Epithelial cell of esophagus (primary cell): ENCODE measurements around the gene TECR.
"Not testable (repeated sequence)": the region's sequence is repeated elsewhere in the genome, so short reads cannot be mapped to it uniquely, and the experiment has no call there.

ENCODE experiments used
- DNase-seq: peaks from one replicate; pipeline ENCODE4 v3.0.0; 2010; ENCODE audit warnings: low read depth
- H3K4me3 ChIP-seq: 2 replicates; pipeline ENCODE4 v1.5.1; 2011; ENCODE audit warnings: mild to moderate bottlenecking, low read length, control low read depth
- CTCF ChIP-seq: IDR thresholded peaks from 2 replicates; pipeline ENCODE4 v1.5.1; 2011; ENCODE audit warnings: low read depth, mild to moderate bottlenecking, low read length, control low read depth, inconsistent platforms; ENCODE audit not compliant: insufficient read depth; ENCODE audit errors: missing control alignments

TECR gene

GRCh38 chr19:14497228-14497921, 32.0 kb upstream of the TECR start:
- H3K4me3 ChIP-seq = no peak overlapping the region
- TF ChIP-seq CTCF = no peak
- DNase-seq = no peak

GRCh38 chr19:14502334-14503092, 26.9 kb upstream of the TECR start:
- DNase-seq = peak; percentile 67
- no peak overlapping the region for H3K4me3 ChIP-seq
- TF ChIP-seq CTCF = no peak

GRCh38 chr19:14503285-14503684, 26.1 kb upstream of the TECR start:
- TF ChIP-seq CTCF = no peak
- no peak overlapping the region for H3K4me3 ChIP-seq
- DNase-seq = no peak

DNA sequence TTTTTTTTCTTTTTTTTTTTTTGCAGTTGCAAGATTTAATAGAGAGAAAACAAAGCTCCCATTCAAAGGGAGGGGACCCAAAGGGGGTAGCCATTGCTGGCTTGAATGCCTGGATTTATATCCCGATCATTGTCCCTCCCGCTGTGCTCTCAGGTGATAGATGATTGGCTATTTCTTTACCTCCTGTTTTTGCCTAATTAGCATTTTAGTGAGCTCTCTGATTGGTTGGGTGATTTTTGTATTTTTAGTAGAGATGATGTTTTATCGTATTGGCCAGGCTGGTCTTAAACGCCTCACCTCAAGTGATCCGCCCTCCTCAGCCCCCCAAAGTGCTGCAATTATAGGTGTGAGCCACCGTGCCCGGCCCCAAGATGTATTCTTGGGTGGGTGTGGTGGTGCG, 24.8 kb upstream of the TECR start:
- not testable (repeated sequence) for DNase-seq, H3K4me3 ChIP-seq

GRCh38 chr19:14505488-14506239, 23.7 kb upstream of the TECR start:
- TF ChIP-seq CTCF = peak; percentile 90
- no peak overlapping the region for H3K4me3 ChIP-seq
- DNase-seq = peak; percentile 97

DNA sequence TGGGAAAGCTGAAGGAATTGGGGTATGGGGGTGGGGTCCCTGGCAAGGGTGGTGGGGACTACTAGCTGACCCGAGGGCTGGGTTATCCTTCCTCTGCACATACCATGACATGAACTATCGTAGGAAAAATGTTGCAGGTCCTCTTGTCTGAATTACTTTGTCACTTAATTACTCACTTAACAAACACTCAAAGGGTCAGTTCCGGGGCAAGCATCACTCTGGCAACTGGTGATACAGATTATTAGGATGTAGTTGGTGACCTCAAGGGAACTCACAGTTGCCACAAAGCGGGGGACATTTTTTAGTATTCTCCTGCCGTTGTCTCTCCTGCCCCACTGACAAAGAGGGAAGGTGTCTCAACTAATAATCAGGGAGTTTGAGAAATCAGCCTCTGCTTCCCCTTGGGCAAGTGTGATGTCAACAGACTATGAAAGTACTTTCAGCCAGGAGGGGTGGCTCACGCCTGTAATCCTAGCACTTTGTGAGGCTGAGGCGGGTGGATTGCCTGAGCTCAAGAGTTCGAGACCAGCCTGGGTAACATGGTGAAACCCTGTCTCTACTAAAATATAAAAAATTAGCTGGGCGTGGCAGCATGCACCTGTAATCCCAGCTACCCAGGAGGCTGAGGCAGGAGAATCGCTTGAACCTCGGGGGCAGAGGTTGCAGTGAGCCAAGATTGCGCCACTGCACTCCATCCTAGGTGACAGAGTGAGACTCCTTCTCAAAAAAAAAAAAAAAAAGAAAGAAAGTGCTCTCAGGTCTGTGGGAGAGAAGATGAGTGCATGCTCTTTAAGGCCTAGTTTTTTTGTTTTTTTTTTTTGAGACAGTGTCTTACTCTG, 21.5 kb upstream of the TECR start:
- no peak overlapping the region for H3K4me3 ChIP-seq
- TF ChIP-seq CTCF = no peak
- peak; percentile 86 for DNase-seq
